GM21528 (cell line): ENCODE measurements around the gene GJA3.

Source experiments
- ATAC-seq: cut with Tn5 transposase; IDR thresholded peaks from one replicate; pipeline ENCODE4 v1.9.1; 2021; ENCODE audit warnings: mild to moderate bottlenecking, moderate library complexity; ENCODE audit not compliant: unreplicated experiment, low FRiP score

The GJA3 gene

GRCh38 chr13:20185366-20186056 is 24.7 kb upstream of the GJA3 start:
- no peak for ATAC-seq

GRCh38 chr13:20182231-20182846 is 21.5 kb upstream of the GJA3 start:
- ATAC-seq: no peak

GRCh38 chr13:20181188-20181587 is 20.3 kb upstream of the GJA3 start:
- ATAC-seq: no peak

GRCh38 chr13:20178156-20178555 is 17.3 kb upstream of the GJA3 start:
- ATAC-seq: no peak

- ATAC-seq: no peak
Observed at GRCh38 chr13:20177049-20177831, 16.4 kb upstream of the GJA3 start.

- no peak for ATAC-seq
Observed at GRCh38 chr13:20175907-20176652, 15.2 kb upstream of the GJA3 start.

GRCh38 chr13:20175406-20175794 is 14.5 kb upstream of the GJA3 start:
- no peak for ATAC-seq

- peak; percentile 72 for ATAC-seq
Observed at GRCh38 chr13:20174656-20175405, 14.0 kb upstream of the GJA3 start.

GRCh38 chr13:20173116-20173746 is 12.4 kb upstream of the GJA3 start:
- no peak for ATAC-seq

GRCh38 chr13:20171364-20171763 is 10.5 kb upstream of the GJA3 start:
- no peak for ATAC-seq

GRCh38 chr13:20170921-20171320 is 10.1 kb upstream of the GJA3 start:
- ATAC-seq: no peak

GRCh38 chr13:20168396-20168795 is 7.5 kb upstream of the GJA3 start:
- ATAC-seq: no peak

GRCh38 chr13:20165417-20166257 is 4.8 kb upstream of the GJA3 start:
- no peak for ATAC-seq

- no peak for ATAC-seq
Observed at GRCh38 chr13:20161951-20162300, 1.1 kb upstream of the GJA3 start.

- peak; percentile 53 for ATAC-seq
Observed at GRCh38 chr13:20161275-20161950, 561 bp upstream of the GJA3 start.

- no peak for ATAC-seq
Observed at GRCh38 chr13:20159646-20160305, 1.1 kb downstream of the GJA3 start.

GRCh38 chr13:20157151-20157796 is 3.6 kb downstream of the GJA3 start:
- no peak for ATAC-seq
